NCI-H345 (cell line): Measurements from ENCODE around the gene LGALS3BP.
"Not testable (repeated sequence)": the region's sequence is repeated elsewhere in the genome, so short reads cannot be mapped to it uniquely, and the experiment has no call there.

ENCODE experiments used
- DNase-seq: peaks from one replicate; lab custom pipeline; 2025; lab: John Stamatoyannopoulos, UW

The LGALS3BP gene

GRCh38 chr17:78963378-78963777 lies 16.3 kb downstream of the LGALS3BP start:
- no peak for DNase-seq

GRCh38 chr17:78962984-78963348 lies 16.8 kb downstream of the LGALS3BP start:
- not testable (repeated sequence) for DNase-seq

DNA sequence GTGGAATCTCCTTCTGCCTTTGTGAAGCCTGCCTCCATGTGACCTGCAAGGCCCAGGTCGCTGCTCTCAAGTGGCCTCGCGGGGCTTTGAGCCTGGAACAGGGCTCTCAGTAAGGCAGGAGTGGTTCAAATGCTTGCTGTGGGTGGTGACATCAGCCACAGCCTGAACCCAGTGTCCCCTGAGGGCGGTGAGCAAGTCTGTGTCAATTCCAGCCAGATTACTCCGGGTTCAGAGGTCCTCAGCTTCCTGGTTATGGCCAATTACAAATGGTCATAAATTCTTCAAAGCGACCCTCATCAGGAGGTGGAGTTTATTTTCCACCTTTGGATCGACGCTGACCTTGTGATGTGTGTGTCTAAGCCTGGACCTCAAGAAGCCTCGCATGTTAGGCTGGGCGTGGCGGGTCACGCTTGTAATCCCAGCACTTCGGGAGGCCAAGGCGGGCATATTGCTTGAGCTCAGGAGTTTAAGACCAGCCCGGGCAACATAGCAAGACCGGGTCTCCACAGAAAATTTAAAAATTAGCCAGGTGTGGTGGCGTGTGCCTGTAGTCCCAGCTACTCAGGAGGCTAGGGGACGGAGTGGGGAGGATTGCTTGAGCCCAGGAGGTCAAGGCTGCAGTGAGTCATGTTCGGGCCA lies 17.3 kb downstream of the LGALS3BP start:
- no peak for DNase-seq

- DNase-seq, result no peak
Observed at GRCh38 chr17:78961571-78961970, 18.2 kb downstream of the LGALS3BP start.

DNA sequence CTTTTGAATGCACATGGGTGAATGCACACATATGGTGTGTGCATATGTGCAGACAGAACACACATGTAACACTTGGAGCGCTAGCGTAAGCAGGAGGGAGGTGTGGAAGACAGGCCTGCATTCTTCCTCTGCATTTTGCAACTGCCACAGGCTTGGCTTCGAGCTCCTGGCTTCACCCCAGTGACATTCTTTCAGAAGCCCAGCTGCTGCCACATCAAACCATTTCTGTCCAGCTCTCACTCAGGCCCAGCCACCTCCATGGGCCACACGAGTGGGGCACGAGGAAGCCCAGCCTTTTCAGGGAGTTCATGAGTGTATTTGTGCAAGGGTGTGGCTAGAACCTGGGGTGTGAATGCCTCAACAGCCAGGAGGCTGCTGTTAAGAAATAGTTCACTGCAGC lies 18.8 kb downstream of the LGALS3BP start:
- DNase-seq, result no peak

- no peak for DNase-seq
Observed at GRCh38 chr17:78959803-78960202, 19.9 kb downstream of the LGALS3BP start.

- no peak for DNase-seq
Observed at GRCh38 chr17:78958641-78959127, 21.0 kb downstream of the LGALS3BP start.

GRCh38 chr17:78957128-78957527 lies 22.6 kb downstream of the LGALS3BP start:
- DNase-seq, result no peak

- no peak for DNase-seq
Observed at GRCh38 chr17:78956254-78956653, 23.5 kb downstream of the LGALS3BP start.

GRCh38 chr17:78954684-78955083 lies 25.0 kb downstream of the LGALS3BP start:
- DNase-seq, result no peak

DNA sequence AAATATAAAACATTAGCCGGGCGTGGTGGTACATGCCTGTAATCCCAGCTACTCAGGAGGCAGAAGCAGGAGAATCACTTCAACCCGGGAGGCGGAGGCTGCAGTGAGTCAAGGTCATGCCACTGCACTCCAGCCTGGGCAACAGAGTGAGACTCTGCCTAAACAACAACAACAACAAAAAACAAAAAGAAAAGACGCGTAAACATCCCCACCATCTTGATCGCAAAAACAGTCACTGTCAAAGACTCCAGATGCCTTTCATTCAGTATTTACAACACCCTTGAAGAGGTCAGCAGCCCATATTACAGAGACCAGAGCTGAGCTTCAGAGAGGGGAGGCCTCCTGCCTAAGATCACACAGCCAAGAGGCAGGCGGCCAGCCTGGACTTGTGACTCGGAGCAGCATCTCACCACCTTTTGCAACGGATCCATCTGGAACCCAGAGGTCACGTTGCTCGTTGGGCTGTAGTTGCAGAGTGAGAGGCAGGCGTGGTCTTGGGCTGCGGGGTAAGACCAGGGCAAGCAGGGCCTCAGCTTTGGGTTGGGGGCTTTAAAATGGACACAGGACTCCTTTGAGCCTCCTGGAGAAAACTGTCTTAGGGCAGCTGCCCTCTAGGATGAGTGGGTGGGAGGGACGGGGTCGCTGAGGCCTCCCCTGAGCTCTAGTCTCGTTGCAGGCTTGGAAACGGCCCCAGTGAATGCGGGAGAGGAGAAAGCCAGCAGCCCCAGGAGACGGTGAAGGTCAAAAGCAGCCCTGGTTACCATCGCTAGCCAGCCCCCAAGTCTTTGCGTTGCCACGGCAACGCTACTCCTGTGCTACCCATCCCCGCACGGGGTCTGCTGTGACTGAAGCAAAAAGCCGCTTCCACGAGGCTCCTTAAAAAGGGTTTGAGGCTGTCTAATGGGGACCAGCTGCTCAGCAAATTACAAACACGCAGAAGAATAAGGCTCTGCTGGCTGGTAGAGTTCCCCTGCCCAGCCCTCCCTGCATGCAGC lies 26.1 kb downstream of the LGALS3BP start:
- no peak for DNase-seq

DNA sequence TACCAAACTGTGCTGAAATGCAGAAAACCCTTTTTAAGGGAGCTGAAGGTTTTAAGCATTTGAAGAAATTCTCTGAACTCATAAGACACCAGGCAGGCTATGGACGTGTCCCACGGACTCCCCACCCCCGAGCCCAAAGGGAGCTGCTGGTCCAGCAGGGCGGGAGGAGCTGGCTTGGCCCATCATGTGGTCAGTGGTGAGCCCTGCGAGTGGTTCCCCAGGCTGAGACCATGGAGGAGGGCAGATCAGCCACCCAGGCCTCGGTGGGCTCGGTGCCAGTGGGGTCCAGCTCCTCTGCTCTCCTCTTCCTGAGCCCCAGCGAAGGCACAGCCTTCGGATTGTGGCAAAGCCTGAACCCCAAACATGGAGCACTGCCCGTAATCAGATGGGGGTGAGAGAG lies 27.0 kb downstream of the LGALS3BP start:
- no peak for DNase-seq

DNA sequence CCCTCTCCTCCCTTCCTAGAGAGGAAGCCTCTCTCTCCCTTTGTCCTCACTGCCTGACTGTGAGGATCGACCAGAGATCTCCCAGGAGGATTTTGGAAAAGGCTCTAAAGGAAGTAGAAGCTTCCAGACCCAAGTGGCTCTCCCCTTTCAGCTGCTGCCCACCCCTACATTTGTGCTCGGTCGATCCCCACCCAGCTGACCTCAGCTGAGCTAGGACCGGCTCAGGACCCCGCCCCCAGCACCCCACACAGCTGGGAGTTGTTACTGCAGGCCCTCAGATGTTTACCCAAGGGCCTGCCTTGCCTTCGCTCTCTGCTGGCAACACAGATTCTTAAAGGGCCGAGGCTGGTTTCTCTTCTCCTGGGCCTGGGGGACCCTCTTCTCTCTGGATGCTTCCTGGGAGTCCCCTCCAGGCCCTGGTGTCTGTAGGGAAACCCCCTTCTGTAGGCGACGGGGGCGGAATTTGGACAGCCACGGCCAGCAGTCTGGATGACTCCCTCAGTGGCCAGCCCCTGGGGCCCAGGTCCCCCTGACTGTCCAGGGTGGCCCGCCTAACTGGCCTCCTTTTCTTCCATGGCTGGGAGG lies 27.7 kb downstream of the LGALS3BP start:
- no peak for DNase-seq

DNA sequence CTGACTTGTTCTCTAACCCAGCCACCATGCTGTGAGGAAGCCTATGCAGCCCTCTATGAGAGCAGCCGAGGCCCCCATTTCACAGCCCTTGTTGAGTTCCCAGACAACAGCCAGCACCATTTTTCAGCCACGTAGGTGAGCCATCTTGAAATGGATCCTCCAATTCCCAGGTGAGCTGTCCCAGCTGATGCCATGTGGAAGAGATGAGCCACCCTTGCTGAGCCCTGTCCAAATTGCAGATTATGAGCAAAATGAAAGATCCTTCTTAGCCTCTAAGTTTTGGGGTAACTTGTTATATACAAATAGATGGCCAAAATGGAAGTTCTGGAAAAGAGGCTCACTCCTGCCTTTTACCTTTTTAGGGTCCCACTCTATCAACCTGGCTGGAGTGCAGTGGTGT lies 28.9 kb downstream of the LGALS3BP start:
- DNase-seq, result no peak

GRCh38 chr17:78947235-78948149 lies 32.2 kb downstream of the LGALS3BP start:
- no peak for DNase-seq

DNA sequence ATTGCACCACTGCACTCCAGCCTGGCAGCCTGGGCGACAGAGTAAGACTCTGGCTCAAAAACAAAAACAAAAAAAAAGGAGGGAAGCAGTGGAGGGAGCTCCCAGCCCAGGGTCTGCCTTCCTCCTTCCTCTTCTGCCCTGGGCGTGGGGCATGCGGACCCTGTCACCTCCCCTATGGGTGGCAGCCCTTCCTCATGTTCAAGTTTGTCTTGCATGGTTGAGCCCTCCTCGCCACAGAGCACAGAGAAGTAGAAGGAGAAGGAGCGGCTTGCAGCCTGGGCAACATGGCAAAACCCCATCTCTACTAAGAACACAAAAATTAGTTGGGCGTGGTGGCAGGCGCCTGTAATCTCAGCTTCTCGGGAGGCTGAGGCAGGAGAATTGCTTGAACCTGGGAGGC lies 33.1 kb downstream of the LGALS3BP start:
- no peak for DNase-seq

GRCh38 chr17:78946131-78946530 lies 33.6 kb downstream of the LGALS3BP start:
- no peak for DNase-seq

DNA sequence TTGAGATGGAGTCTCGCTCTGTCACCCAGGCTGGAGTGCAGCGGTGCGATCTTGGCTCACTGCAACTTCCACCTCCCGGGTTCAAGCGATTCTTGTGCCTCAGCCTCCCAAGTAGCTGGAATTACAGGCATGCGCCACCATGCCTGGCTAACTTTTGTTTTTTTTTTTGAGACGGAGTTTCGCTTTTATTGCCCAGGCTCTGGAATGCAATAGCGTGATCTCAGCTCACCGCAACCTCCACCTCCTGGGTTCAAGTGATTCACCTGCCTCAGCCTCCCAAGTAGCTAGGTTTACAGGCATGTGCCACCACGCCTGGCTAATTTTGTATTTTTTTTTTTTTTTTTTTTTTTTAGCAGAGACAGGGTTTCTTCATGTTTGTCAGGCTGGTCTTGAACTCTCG lies 34.3 kb downstream of the LGALS3BP start:
- not testable (repeated sequence) for DNase-seq

DNA sequence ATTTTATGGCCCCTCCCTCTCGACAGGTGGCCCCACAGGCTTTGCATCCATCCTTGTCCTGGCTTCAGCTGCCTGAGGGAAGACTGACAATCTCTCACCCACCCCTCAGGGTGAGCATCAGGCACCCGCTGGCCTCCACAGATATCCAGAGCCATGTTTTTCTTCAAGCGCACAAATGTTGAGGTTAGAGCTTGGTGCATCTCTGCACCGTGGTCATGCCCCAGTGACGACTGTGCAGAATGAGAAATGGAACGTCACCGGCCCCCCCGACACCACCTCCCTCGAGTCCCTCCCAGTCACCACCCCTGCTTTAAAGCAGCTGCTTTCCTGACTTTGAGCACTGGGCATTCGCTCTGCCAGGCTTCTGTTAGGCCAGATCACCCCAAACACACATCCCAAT lies 34.8 kb downstream of the LGALS3BP start:
- no peak for DNase-seq

DNA sequence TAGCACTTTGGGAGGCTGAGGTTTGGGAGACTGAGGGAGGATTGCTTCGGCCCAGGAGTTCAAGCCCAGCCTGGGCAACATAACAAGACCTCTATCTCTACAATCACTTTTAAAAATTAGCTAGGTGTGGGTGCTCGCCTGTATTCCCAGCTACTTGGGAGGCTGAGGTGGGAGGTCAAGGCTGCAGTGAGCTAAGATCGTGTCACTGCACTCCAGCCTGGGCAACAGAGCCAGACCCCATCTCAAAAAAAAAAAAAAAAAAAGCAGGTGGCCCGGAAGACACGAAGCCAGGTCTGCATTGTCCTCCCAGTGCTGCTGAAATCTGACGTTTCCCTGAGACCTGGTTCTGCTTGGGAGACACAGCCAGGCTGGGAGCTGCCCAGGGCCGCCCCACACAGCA lies 35.7 kb downstream of the LGALS3BP start:
- DNase-seq, result no peak

GRCh38 chr17:78940708-78941107 lies 39.0 kb downstream of the LGALS3BP start:
- DNase-seq, result no peak

DNA sequence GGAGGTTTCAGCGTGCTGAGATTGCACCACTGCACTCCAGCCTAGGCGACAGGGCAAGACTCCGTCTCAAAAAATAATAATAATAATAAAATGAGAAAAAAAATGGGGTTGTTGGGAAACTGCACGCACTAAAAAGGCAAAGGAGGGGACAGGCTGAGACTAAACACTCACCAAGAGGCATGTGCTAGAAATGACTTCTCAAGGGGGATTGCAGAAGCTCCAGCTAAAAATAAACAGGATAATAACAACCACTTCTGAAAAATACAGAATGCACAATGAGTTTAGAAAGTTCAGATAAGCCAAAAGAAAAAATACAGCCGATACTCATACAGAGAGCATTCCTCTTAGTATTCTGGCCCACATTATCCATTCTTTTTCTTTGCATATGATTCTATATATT lies 39.5 kb downstream of the LGALS3BP start:
- no peak for DNase-seq
